Activated CD4-positive, alpha-beta T cell treated with anti-CD3 and anti-CD28 coated beads, Interleukin-2, amount 10 ng/mL, durations not matched to agents 24 days and 14 days (primary cell): ENCODE data around the gene C11orf97. TPM values are rescaled to one million over a fixed set of nuclear protein-coding genes. Genes with fewer than 3 reads are reported as not detected.

Experiments used
- DNase-seq: peaks from one replicate; pipeline ENCODE4 v3.0.0; 2022
- H3K27ac Mint-ChIP-seq: one replicate; pipeline ENCODE4 v1.8.0; 2022; ENCODE audit warnings: mild to moderate bottlenecking, mixed read lengths
- H3K27me3 Mint-ChIP-seq: one replicate; pipeline ENCODE4 v1.8.0; 2022; ENCODE audit warnings: mixed read lengths
- H3K36me3 Mint-ChIP-seq: one replicate; pipeline ENCODE4 v1.8.0; 2022; ENCODE audit warnings: low read depth, mild to moderate bottlenecking, mixed read lengths
- H3K4me1 Mint-ChIP-seq: one replicate; pipeline ENCODE4 v1.8.0; 2021; ENCODE audit warnings: mixed read lengths
- H3K4me3 Mint-ChIP-seq: one replicate; pipeline ENCODE4 v1.8.0; 2022; ENCODE audit warnings: mild to moderate bottlenecking, moderate library complexity, mixed read lengths
- H3K9me3 Mint-ChIP-seq: one replicate; pipeline ENCODE4 v1.8.0; 2021; ENCODE audit warnings: mixed read lengths
- intact Hi-C: fragments of 100-400 bp; cut with micrococcal nuclease; formaldehyde crosslinking; loops from one replicate; pipeline ENCODE4 v1.15.1; 2023
- total RNA-seq: library from RNA; stranded (reverse); gene quantifications from 2 replicates; pipeline ENCODE4 v1.2.3, GENCODE V29; 2022

Gene C11orf97
- total RNA-seq, 1 donor from 2014 or later, result not detected

GRCh38 chr11:94576306-94576705 is 64.0 kb downstream of the C11orf97 start:
- no peak overlapping the region for H3K27ac Mint-ChIP-seq
- H3K9me3 Mint-ChIP-seq, result no peaks in the 10 kb centered on the region
- DNase-seq, result no peak
- H3K4me3 Mint-ChIP-seq, result no peak overlapping the region
- no peaks in the 10 kb centered on the region for H3K36me3 Mint-ChIP-seq
- intact Hi-C loops, result no loop called here
- H3K27me3 Mint-ChIP-seq, result peaks cover 3% of the 10 kb centered on the region
- H3K4me1 Mint-ChIP-seq, result no peaks in the 10 kb centered on the region

GRCh38 chr11:94577841-94578240 is 65.6 kb downstream of the C11orf97 start:
- Mint-ChIP-seq H3K27ac (no peak overlapping the region), H3K9me3 (no peaks in the 10 kb centered on the region), H3K36me3 (no peaks in the 10 kb centered on the region), H3K4me1 (no peaks in the 10 kb centered on the region), H3K27me3 (peaks cover 3% of the 10 kb centered on the region), H3K4me3 (no peak overlapping the region)
- intact Hi-C loops, result no loop called here
- DNase-seq, result no peak

Other genes starting within 250 kb of the C11orf97 start
- not detected in 2 replicates for gene IZUMO1R, start 207.9 kb upstream of the C11orf97 start, total RNA-seq
- 0.05 TPM in 1 of 2 replicates, not detected in the other for gene GPR83, start 111.0 kb upstream of the C11orf97 start, total RNA-seq
- gene MRE11, start 18.6 kb upstream of the C11orf97 start, total RNA-seq, result 45.4 and 46.5 TPM in 2 replicates
- gene ANKRD49, start 18.5 kb upstream of the C11orf97 start, total RNA-seq, result 18.4 and 22.6 TPM in 2 replicates
- gene FUT4, start 31.5 kb downstream of the C11orf97 start, total RNA-seq, result 8.3 and 8.8 TPM in 2 replicates
- 0.65 and 0.73 TPM in 2 replicates for gene PIWIL4, start 54.9 kb downstream of the C11orf97 start, total RNA-seq